NCI-H82 (cell line): Measurements from ENCODE around the gene PLEKHM2.

Experiments
- DNase-seq: peaks from one replicate; lab custom pipeline; 2025; lab: John Stamatoyannopoulos, UW

Gene PLEKHM2

DNA sequence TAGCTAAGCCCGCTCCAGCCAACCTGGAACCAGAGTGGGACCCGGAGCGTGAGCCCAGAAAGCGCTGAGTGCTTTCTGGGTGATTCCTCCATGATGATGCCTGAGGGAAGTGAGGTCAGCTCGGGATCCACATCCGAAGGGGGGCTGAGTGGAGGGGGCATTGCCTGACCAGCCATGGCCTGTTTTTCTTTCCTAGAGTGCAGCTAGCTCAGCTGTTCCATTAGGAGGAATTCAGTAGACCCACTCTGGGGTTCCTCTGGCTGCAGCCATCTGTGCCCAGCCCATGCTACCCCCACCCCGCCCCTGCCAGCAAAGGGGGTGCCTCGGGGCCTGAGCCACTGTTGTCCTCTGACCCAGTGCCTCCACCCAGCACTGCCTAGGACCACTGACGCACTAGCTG, 42.4 kb downstream of the PLEKHM2 start:
- DNase-seq: no peak

DNA sequence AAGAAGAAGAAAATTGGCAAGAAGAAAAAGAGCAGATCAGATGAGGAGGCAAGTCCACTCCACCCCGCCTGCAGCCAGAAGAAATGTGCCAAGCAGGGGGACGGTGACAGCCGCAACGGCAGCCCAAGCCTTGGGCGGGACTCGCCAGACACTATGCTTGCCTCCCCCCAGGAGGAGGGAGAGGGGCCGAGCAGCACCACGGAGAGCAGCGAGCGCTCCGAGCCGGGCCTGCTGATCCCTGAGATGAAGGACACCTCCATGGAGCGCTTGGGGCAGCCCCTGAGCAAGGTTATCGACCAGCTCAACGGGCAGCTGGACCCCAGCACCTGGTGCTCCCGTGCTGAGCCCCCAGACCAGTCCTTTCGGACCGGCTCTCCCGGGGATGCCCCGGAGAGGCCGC, 42.9 kb downstream of the PLEKHM2 start:
- DNase-seq: no peak

DNA sequence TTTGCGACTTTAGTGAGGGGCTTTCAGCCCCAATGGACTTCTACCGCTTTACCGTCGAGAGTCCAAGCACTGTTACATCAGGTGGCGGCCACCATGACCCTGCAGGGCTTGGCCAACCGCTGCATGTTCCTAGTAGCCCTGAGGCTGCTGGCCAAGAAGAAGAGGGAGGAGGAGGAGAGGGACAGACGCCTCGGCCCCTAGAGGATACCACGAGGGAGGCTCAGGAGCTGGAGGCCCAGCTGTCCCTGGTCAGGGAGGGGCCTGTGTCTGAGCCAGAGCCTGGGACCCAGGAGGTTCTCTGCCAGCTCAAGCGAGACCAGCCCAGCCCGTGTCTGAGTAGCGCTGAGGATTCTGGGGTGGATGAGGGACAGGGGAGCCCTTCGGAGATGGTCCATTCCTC, 43.3 kb downstream of the PLEKHM2 start:
- peak; percentile 47 for DNase-seq

DNA sequence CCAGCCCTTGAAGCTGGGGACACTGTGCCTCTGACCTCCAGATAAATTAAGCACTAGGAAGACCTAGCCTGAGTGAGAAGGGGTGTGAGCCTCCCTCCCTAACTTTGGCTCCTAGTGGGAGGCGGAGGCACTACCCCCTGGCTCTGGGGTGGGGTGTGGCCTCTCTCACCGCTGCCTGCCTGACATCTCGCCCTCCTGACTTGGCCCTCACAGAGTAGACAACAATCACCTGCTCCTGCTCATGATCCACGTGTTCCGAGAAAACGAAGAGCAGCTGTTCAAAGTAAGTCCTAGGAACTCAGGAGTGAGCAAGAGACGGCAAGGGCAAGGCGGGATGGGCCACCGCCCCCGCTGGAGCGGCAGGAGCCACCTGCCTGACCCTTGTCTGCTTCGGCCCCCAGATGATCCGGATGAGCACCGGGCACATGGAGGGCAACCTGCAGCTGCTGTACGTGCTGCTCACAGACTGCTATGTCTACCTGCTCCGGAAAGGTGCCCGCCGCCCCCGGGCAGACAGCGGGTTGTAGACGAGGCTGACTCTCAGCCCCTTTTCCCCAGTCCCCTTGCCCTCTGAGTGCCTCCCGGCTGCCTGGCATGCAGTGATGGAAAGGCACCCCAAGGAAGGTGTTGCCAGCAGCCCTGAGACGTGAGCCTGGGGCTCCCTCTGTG, 43.9 kb downstream of the PLEKHM2 start:
- DNase-seq: no peak

DNA sequence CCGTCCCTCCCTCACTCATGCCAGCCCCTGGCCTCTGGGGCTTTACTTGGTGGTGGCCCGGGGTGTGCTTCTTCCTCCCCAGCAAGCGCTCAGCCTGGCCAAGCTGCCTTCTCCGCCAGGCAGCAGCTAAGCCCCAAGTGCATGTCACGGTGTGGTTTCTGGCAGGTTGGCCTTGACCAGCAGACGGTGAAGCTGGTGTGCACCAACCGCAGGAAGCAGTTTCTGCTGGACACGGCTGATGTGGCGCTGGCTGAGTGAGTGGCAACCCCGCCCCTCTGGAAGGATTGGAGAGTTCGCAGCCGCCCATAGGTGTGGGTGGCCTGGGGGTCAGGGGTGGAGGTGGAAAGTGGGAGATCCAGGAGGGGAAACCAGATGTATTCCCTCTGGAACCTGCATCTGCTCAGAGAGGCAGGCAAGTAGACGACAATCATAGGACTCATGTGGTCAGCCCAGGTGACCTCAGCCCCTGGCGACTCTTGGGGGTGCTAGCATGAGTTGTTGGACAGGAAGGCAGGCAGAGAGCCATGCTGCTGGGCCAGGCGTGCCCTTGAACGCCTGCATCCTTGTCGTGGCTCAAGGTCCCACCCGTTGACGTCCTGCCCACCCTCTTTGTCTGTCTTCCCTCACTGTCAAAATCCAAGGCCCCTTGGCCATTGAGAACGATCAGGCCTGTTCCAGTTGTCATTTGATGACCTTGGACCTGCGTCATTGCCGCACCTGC, 45.0 kb downstream of the PLEKHM2 start:
- no peak for DNase-seq

DNA sequence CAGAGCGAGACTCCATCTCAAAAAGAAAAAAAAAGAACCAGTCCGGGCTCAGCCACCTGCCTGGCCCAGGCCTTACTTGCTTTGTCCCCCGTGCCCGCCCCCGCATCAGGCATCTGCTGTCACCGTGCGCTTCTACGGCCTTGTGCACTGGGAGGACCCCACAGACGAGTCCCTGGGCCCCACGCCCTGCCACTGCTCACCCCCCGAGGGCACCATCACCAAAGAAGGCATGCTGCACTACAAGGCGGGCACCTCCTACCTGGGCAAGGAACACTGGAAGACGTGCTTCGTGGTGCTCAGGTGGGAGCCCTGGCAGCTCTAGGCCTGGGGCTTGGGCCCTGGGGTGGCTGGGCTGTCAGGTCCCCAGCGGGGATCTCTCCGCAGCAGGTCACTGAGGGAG, 46.3 kb downstream of the PLEKHM2 start:
- no peak for DNase-seq

DNA sequence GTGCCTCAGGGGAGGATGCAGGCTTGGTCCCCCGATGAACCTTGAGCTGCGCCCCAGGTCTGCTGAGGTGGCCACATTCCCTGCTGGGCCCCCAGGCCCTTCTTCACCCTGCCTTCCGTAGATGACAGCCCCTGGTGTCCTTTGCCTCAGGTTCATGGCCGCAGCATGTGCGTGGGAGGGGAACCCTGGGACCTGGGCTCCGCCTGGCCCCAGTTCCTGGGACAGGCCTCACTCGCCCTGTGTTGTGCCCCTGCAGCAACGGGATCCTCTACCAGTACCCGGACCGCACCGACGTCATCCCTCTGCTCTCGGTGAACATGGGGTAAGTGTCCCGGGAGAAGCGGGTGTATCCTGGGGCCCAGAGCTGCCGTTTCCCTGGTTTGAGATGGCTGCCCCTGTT, 46.8 kb downstream of the PLEKHM2 start:
- no peak for DNase-seq

DNA sequence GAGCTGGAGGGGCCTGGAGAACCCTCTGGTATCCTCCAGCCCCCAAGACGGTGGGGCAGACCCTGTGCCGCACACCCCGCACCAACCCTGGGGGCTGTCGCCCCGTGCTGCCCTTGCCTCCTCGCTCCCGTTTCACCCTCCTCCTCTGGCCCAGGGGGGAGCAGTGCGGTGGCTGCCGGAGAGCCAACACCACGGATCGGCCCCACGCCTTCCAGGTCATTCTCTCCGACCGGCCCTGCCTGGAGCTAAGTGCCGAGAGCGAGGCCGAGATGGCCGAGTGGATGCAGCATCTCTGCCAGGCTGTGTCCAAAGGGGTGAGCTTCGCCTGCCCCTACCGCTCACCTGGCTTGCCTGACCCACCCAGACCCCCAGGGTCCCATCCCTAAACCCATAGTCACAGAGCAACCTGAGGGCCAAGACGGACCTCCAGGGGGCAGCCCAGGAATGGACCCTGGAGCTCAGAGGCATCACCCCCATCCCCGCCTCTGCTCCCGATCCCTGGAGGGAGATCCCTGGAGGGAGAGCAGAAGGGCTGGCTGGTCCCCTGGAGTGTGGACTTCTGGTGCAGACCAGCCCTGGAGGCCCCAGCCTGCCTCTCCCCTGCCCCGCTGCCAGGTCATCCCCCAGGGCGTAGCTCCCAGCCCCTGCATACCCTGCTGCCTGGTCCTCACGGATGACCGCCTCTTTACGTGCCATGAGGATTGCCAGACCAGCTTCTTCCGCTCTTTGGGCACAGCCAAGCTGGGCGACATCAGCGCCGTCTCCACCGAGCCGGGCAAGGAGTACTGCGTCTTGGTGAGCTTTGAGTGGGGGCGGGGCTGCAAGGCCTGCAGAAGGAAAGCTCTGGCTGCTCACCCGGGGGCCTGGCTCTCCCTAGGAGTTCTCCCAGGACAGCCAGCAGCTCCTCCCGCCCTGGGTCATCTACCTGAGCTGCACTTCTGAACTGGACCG, 47.9 kb downstream of the PLEKHM2 start:
- DNase-seq: no peak

DNA sequence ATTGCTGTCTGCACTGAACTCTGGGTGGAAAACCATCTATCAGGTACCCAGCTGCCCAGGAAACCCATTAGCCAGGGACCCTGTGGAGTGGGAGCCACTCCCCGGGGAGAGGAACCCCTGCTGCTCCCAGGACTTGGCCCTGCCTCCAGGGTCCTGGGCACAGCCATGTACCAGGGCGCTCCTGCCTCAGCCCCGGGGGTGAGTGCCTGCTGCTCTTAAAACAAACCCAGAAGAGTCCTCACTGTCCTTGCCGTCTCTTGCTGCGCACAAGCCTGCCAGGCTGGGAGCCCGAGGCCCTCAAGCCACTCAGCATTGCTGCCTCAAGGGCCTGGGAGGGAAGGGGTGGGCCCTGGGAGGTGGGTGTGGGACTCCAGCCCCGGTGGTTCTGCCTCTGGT, 48.6 kb downstream of the PLEKHM2 start:
- DNase-seq: no peak

DNA sequence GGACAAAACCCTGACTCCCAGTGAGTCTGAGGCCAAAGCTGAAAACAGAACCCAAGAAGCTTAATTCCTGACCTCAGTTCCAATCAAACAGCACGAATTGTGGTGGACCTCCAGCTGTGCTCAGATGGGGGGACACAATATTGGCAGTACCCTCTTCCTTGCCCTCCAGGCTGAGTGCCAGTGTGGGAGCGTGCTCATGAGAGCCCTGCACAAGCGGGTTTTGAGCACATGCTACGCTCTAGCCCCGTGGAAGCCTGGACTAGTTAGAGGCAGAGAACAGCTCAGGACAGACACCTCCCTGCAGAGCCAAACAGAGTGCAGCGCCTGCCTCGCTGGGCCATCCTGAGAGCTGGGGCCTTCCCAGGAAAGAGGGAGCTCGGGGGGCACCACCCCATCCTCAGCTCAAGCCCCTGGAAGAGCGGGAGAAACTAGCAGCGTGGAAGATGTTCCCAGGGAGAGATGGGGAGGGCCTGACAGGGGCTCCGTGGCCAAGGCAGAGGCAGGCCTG, 49.2 kb downstream of the PLEKHM2 start:
- no peak for DNase-seq

DNA sequence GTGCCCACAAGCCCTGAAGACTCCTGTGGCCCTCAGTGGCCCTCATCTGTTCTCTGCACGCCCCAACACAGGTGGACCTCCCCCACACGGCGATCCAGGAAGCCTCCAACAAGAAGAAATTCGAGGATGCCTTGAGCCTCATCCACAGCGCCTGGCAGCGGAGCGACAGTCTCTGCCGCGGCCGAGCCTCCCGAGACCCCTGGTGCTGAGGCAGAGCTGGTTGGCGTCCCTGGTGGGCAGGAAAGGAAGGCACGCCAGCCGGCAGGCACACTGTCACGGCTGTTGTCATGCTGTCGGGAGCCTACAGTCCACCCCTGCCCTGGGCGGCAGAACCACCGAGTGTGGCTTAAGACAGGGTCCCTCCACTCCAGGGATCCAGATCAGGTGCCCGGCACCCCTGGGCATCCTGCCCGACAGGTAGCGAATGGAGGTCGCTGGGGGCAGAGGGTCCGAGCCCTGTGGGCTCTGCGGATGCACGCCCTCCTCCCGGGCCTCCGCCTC, 49.7 kb downstream of the PLEKHM2 start:
- no peak for DNase-seq

DNA sequence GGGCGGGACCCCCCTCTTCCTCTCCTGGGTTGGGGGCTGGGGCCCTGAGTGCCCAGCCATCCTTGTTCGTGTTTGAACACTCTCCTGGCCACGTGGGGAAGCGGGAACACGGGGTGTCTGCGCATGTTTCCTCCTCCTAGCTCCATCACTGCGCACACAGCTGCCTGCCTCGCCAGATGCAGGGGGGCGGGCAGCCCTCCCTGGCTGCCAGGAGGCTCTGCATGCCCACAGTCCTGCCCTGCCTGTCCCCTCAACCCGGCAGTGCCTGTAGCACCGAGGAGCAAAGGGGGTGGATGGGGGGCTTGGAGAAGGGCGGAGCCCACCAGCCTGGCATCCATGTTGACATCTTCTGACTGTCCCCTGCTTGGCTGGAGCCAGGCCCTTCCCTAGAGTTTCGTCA, 50.2 kb downstream of the PLEKHM2 start:
- DNase-seq: no peak

DNA sequence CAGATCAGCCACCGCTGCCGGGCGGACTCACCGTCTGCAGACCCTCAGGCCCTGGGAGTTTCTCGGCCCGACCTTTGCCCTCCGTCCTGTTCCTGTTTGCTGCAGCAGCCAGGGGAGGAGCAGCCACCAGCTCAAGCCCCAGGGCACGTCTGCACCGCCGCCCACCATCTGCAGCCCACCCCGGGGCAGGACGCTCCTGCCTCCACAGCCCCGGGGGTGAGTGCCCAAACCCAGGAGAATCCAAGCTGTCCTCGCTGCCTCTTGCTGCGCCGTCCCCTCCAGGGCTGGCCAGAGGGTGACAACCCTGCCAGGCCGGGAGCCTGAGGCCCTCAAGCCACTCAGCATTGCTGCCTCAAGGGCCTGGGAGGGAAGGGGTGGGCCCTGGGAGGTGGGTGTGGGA, 50.8 kb downstream of the PLEKHM2 start:
- no peak for DNase-seq

DNA sequence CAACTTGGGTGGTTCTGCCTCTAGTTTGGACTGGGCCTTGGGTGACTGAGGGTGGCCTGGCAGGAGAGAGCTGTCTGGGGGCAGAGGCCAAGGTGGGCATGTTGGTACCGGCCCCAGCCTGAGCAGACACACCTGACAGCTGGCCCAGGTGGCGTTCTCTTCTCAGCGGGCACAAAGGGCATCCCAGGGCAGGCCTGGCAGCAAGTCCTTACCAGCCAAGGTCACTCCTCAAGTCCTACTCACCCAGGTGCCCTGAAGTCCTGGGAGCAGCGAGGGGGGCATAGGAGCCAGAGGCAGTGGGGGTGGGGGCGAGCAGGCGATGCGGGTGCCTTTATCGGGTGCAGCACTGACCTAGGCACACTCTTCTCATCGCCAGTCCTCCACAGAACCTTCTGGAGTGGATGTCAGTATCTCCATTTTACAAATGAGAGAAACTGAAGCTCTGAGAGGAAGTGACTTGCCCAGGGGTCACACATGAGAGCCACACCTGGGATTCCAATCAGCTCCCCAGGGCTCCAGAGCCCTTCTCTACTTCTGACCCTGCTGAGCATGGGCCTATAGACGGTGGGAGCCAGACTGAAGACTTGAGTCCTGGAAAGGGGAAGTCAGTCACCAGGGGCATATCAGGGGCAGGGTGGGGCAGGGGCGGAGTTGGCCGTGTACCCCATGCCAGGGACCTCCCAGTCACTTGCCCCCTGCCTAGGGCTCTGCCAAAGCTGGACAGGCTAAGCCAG, 51.4 kb downstream of the PLEKHM2 start:
- no peak for DNase-seq

DNA sequence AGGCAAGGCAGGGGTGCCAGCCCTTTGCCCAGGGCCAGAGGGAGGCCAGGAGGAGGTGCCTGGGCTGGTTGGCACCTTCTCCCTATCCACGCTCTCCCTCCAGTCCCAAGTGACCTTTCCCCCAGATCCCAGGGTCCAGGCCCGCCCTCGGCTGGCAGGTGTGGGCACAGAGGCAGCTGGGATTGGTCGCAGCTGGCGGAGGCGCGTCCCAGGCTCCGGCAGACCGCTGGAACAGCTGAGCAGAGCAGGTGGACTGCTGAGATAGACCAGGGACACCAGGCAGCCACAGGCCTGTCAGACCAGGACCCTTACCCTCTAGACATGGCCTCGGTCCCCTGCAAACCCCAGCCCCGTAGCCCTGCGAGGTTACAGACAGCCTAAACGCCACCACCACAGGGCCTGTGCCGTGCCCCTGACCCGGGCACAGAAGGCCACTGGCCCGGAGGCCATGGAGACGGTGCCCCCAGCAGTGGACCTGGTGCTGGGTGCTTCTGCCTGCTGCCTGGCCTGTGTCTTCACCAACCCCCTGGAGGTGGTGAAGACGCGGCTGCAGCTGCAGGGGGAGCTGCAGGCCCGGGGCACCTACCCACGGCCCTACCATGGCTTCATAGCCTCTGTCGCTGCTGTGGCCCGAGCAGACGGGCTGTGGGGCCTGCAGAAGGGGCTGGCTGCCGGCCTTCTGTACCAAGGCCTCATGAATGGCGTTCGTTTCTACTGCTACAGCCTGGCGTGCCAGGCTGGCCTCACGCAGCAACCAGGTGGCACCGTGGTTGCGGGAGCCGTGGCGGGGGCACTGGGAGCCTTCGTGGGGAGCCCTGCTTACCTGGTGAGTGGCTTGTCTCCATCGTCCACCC, 52.1 kb downstream of the PLEKHM2 start, which contains the start of gene SLC25A34:
SLC25A34 (plus strand) TSS at position 221 of the 854 bp plus-strand sequence; CDS start at position 449, 228 bp downstream.
- no peak for DNase-seq

DNA sequence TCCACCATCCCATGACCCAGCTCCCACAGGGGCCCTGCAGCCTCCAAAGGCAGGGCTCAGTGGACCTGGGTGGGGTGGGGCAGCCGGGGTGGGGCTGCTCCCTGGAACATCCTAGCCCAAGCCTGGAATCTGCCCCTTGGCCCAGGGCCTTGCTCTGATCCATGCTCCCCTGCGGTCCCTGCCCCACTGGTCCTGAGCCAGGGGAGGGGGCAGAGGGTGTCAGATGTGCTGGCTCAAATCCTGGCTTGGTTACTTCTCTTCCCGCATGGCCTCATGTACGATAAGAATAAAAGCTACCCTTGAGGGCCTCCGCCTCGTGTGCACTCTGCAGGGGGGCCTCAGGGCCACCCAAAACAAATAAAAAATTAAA, 52.8 kb downstream of the PLEKHM2 start:
- no peak for DNase-seq

DNA sequence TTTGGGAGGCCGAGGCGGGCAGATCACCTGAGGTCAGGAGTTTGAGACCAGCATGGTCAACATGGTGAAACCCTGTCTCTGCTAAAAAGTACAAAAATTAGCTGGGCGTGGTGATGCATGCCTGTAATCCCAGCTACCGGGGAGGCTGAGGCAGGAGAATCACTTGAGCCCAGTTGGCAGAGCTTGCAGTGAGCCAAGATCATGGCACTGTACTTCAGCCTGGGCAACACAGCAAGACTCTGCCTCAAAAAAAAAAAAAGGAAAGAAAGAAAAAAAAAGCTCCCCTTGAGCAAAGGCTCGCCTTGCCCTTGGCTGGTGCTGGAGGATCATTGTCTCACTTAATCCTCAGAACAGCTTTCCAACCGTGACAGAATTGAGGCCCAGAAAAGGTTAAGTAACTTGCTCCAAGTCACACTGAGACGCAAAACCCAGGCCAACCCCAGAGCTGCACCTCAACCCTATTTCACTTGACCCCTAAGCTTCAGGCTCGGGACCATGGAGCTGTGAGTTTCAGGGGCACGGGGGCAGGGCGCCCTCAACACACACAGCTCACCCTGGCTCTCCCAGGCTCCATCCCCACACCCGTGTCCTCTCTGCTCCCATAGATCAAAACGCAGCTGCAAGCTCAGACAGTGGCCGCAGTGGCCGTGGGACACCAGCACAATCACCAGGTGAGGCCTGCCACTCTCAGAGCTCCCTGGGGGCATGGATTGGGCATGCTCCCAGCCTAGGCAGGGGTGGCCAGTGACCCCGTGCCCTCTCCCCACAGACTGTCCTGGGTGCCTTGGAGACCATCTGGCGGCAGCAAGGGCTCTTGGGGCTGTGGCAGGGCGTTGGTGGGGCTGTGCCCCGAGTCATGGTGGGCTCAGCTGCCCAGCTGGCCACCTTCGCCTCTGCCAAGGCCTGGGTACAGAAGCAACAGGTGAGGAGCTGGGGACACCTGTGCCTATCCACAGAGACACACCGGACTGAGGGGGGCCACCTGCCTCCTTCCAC, 53.5 kb downstream of the PLEKHM2 start:
- DNase-seq: peak; percentile 70

DNA sequence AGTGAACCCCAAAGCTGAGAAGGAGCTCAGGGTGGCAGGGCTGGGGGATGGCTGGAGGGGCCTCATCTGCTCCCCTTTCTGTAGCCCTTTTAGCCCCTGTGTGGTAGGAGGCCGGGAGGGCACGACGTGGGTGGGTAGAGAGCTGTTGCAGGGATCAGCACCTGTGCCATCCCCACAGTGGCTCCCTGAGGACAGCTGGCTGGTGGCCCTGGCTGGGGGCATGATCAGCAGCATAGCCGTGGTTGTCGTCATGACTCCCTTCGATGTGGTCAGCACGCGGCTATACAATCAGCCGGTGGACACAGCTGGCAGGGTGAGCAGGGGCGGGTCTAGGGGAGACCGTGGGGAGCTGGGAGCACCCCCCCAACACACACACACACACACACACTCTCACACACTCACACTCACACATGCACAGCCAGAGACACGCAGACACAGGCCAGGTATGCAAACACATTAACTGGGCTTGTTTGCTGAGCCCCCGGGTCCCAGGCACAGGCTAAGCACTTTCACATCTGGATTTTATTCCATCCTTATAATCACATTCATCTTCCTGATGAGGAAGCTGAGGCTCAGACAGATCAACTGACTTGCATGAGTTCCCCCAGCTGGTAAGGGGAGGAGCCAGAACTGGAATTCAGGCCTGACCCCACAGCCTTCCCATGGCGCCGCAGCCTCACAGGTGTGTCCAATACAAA, 54.4 kb downstream of the PLEKHM2 start:
- peak; percentile 30 for DNase-seq

DNA sequence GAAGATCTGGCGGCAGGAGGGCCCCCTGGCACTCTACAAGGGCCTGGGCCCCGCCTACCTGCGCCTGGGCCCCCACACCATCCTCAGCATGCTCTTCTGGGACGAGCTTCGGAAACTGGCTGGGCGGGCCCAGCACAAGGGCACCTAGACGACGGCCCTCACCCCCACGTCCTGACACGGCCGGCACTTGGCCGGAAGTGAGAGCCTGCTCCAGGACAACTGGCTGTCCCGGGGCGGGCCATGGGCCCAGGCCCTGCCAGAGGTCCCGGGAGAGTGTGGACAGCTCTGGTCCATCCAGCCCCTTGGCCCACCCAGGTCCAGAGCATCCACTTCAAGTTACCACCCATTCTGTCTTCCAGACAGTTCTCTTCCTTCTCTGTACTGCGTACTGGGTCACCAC, 55.1 kb downstream of the PLEKHM2 start:
- DNase-seq: no peak
